GM21737 (cell line): ENCODE results near the gene RAD21L1.
"Not testable (repeated sequence)": the region's sequence is repeated elsewhere in the genome, so short reads cannot be mapped to it uniquely, and the experiment has no call there.

Experiments
- ATAC-seq: cut with Tn5 transposase; IDR thresholded peaks from one replicate; pipeline ENCODE4 v1.9.1; 2021; ENCODE audit warnings: mild to moderate bottlenecking, moderate library complexity; ENCODE audit not compliant: unreplicated experiment

RAD21L1 gene

DNA sequence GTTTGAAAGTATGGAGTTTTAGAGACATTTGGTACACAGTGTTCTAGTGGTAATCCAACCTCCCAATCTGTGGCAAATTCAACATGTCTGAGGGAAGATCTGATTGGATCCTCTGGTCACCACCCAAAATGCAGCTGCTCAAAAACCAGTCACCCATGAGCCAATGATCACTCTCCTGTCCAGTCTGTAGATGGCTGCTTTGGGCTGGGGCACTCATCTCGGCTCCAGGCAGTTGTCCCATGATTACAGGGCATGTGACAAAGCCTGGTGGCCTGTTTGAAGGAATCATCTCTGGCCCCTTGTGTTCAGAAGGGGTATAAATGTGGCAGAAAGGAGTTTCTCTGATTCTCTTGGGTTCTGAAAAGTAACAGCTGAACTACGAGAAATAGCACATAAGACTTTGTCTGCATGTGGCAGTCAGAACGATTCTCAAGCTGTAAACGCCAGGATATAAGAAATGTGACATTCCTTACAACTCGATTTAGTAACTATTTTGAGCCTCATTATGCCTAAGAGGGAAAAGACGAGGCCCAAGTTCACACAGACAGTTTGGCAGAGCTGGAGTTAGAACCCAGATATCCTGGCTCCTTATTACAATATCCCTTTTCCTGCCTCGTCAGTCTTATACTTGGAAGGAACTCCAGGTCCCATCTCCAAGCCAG is 26.5 kb upstream of the RAD21L1 start:
- no peak for ATAC-seq

GRCh38 chr20:1199964-1200363 is 25.9 kb upstream of the RAD21L1 start:
- no peak for ATAC-seq

DNA sequence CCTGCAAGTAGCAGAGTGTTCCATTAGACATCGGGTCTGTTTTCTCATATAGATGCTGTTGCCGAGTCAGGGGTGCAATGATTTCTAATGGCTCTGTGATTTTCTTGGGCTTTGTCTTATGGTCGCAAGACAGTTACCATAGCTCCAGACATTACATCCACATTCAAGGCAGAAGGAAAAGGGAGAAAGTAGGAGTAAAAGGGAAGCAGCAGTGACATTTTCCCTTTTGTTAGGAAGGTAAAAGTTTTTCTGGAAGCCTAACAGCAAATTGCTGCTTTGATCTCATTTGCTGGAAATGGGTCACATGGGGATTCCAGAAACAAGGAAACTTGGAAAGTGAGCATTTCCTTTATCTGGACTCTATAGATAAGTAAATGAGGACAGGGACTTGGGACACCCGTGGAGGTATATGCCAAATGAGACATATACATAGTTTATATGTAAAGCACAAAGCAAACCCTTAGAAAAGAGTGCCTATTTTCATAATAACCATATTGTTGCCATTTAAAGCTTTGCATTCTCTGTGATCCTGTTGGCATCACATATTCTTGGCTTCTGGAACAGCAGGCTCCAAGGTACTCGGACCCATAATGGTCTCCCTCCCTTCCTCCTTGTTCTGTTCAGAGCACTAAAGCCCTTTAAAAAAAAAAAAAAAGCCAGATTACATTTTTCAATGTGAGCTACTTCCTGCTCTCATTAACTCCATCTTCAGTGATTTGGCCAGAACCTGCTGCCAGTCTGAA is 22.9 kb upstream of the RAD21L1 start, which contains the start of gene C20orf202:
Gene C20orf202 (plus strand): TSS at position 693 of the 743 bp plus-strand sequence. CDS start 132 bp downstream, outside the sequence.
- ATAC-seq = no peak

DNA sequence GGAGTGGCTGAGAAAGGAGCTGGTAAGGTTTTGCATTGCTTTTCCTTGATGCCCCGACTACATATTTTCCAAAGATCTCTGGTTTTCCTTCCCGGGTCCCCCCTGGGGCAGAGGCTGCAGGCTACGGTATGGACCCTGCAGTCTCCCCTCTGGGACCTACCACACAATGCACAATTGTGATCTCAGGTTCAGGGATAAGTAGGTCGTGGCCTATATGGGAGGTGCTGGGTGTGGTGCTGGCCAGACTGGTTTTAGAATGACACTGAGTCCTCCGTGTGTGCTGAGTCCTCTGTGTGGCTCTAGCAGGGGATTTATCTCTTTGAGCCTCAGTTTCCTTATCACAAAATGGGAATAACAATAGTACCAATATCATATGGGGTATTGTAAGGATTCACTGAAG is 22.2 kb upstream of the RAD21L1 start:
- no peak for ATAC-seq

DNA sequence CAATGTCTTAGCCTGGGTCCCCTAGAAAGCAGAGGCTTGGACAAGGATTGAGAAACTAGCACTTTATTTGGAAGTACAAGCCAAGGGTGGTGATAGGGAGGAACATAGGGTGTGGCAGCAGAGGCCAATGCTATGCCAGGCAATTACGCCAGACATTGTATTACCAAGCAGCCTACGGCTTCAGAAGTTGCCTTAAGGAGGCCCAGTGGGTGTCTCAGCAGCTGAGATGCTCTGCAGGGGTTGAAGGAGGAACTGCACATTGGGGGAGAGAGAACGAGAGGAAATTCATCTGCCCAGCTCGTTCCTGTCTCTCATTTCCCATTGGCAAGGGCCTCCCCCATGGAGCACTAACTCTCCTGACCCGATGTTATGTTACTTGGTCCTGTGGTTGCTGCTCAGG is 21.7 kb upstream of the RAD21L1 start:
- no peak for ATAC-seq

DNA sequence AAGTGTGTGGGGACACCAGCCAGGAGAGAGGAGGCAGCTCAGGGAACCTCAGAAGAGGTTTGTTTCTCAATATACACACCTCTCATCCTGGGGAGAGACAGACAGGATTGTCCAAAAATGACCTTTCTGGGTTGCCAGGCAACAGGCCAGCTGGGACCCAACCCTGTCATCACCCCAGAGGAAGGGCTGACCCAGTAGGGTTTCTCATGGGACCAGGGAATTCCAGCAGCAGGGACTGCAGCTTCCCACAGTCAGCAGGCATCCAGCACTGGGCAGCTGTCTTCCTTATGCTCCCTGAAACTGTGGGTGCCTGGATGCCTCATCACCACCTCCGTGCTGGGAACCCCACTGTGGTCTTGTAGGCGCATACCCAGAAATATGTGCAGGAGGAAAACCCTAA is 21.3 kb upstream of the RAD21L1 start:
- no peak for ATAC-seq

DNA sequence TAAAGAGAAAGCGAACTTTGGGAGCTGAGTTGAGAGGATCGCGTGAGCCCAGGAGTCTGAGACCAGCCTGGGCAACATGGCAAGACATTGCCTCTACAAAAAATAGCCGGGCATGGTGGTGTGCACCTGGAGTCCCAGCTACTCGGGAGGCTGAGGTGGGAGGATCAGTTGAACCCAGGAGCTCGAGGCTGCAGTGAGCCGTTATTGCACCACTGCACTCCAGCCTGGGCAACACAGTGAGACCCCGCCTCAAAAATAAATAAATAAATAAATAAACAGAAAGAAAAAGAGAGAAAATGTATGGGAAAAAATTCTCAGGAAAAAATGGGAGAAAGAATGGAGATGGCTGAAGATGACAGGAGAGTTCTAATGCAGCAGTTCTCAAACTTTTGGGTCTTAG is 20.0 kb upstream of the RAD21L1 start:
- no peak for ATAC-seq

- no peak for ATAC-seq
These were observed 19.3 kb upstream of the RAD21L1 start for GRCh38 chr20:1206366-1207148.

DNA sequence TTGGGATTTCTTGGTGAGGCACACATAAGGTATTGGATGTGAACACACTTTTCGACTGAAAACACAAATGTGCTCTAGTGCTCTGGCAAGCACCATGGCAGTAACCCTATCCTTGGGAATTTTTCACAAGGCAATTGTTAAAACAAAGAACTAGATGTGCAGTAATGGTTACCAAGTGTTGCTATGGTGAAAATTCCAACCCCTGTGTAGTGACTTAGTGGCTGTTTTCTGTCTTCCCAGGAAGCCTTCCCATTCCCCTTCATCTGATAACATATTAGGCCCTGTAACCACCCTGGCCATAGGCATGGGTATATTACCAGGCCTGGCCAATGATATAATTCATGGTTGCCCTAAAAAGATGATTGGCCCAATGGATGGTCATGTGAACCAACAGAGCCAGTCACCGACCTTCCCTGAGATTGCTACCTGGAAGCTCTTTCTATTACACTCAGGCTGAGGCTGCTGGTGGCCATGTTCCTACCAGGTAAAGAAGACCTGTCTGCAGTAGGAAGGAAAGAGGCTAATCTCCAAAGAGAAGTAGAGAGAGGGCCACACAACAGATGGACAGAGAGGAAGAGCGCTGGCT is 18.5 kb upstream of the RAD21L1 start:
- no peak for ATAC-seq

- ATAC-seq = no peak
These were observed 16.1 kb upstream of the RAD21L1 start for GRCh38 chr20:1209447-1210387.

GRCh38 chr20:1210501-1210900 is 15.3 kb upstream of the RAD21L1 start:
- no peak for ATAC-seq

DNA sequence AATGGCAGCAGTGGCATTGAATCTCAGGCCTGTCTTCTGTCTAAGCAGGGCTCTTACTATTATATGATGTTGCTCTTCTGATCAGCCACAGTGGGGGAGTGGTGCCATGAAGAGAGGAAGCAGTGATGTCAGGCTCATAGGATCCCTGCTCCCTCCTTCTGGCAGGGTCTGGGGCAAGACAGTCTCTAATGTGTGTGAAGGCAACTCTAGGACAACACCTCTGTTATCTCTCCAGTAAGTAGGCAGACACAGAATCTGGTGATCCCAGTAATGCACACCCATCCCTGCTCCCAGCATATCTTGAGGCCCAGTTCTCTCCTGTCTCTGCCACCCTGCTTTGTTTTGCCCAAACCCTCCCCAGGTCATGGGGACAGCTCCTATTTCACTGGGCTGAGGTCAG is 13.8 kb upstream of the RAD21L1 start:
- no peak for ATAC-seq

DNA sequence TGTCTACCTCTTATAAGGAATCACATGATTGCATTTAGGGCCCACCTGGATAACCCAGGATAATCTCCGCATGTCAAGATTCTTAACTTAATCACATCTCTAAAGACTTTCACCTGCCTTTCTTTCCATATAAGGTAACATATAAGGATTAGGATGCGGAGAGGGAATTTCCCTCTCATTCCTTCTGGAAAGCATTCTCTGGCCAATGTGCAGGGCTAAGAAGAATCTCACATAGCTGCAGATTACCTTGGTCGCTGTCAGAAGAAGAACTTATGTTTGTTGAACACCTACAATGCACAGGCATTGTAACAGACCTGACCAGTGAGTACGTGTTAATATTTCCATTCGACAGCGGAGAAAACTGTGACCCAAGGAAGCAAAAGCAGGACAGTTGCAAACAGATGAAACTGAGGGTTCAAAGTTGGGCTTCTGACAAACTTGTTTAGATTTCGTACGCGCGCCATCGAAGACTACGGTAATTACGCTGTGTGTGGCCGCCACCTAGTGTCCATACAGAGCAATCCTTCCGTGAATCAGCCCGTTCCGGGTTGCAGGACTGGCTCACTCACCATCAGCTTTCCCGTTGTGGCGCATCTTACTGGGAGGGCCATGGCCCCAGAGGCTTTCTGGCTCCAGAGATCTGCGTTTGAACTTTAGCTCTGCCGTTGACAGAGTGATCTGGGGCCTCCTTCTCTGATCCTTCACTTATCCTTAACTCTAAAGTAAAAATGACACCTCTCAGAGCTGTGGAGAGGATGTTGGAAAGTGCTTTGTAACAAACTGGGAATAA is 13.0 kb upstream of the RAD21L1 start:
- ATAC-seq = no peak

GRCh38 chr20:1214838-1215261 is 11.0 kb upstream of the RAD21L1 start:
- ATAC-seq = no peak

GRCh38 chr20:1215386-1216170 is 10.3 kb upstream of the RAD21L1 start:
- no peak for ATAC-seq

DNA sequence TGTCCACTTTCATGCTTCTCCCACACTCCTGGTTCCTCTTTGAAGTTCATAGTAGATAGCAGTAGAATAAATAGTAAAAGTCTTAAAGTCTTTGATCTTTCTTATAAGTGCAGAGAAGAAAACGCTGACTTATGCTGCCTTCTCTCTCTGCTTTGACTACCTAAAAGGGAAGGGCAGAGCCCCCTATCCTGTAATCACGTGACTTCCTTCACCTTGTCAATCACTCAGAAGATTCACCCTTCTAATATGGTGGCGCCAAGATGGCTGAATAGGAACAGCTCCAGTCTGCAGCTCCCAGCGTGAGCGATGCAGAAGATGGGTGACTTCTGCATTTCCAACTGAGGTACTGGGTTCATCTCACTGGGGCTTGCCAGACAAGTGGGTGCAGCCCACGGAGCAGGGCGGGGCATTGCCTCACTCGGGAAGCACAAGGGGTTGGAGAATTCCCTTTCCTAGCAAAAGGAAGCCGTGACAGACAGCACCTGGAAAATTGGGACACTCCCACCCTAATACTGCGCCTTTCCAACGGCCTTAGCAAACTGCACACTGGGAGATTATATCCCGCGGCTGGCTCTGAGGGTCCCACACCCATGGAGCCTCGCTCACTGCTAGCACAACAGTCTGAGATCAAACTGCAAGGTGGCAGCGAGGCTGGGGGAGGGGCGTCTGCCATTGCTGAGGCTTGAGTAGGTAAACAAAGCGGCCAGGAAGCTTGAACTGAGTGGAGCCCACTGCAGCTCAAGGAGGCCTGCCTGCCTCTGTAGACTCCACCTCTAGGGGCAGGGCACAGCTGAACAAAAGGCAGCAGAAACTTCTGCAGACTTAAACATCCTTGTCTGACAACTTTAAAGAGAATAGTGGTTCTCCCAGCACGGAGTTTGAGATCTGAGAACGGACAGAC is 9.1 kb upstream of the RAD21L1 start:
- ATAC-seq = not testable (repeated sequence)

DNA sequence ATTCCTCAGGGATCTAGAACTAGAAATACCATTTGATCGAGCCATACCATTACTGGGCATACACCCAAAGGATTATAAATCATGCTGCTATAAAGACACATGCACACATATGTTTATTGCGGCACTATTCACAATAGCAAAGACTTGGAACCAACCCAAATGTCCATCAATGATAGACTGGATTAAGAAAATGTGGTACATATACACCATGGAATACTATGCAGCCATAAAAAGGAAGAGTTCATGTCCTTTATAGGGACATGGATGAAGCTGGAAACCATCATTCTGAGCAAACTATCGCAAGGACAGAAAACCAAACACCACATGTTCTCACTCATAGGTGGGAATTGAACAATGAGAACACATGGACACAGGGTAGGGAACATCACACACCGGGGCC is 3.1 kb upstream of the RAD21L1 start:
- not testable (repeated sequence) for ATAC-seq
